ENCODE measurements around the gene TTC9B. TPM values are rescaled to one million over a fixed set of nuclear protein-coding genes. Genes with fewer than 3 reads are reported as not detected.

The TTC9B gene
- total RNA-seq, 1 experiment from 2014 or later = not detected

GRCh38 chr19:40243181-40243580, 25.0 kb upstream of the TTC9B start (continued):
- TF ChIP-seq AR (CRISPR knock-in tag; IDR thresholded peaks at IDR 0.05) (no peak), ZMAT4 (CRISPR knock-in tag; IDR thresholded peaks at IDR 0.05) (no peak), CREM (CRISPR knock-in tag; IDR thresholded peaks at IDR 0.05) (no peak), ZNF423 (CRISPR knock-in tag; IDR thresholded peaks at IDR 0.05) (no peak), ZBTB43 (CRISPR knock-in tag; IDR thresholded peaks at IDR 0.05) (no peak)

- Mint-ChIP-seq H3K9me3 (no peaks in the 10 kb centered on the region), H3K36me3 (peaks cover 21% of the 10 kb centered on the region; the same call in 1 of the 2 replicates), H3K27me3 (ENCODE audit: low read depth) (no peaks in the 10 kb centered on the region), H3K4me1 (peaks cover 3% of the 10 kb centered on the region; the same call in 1 of the 2 replicates), H3K27ac (no peak overlapping the region), H3K4me3 (no peak overlapping the region)
- TF ChIP-seq ZSCAN18 (CRISPR knock-in tag; IDR thresholded peaks at IDR 0.05) (no peak), AR (CRISPR knock-in tag; IDR thresholded peaks at IDR 0.05) (no peak), ZBTB43 (CRISPR knock-in tag; IDR thresholded peaks at IDR 0.05) (no peak)
- CTCF ChIA-PET = no interaction called here
- DNase-seq (ENCODE audit: low spot score) (no peak), ATAC-seq (no peak)
- POLR2A ChIA-PET = no interaction called here
Observed at GRCh38 chr19:40242480-40242879, 24.3 kb upstream of the TTC9B start.

GRCh38 chr19:40241809-40242384, 23.7 kb upstream of the TTC9B start:
- no peak overlapping the region for H3K4me3 Mint-ChIP-seq
- H3K4me1 Mint-ChIP-seq = peaks cover 3% of the 10 kb centered on the region; the same call in 1 of the 2 replicates
- no peak for ATAC-seq
- ChIA-PET POLR2A (no interaction called here), CTCF (interaction anchor here (0.7 kb wide), 1 partner anchor 24 kb away, joined by 3 read pairs; the partner anchor contains the start of gene TTC9B)
- DNase-seq (ENCODE audit: low spot score) = no peak
- no peaks in the 10 kb centered on the region for H3K27me3 Mint-ChIP-seq (ENCODE audit: low read depth)
- no peak overlapping the region for H3K27ac Mint-ChIP-seq
- no peaks in the 10 kb centered on the region for H3K9me3 Mint-ChIP-seq
- H3K36me3 Mint-ChIP-seq = peaks cover 22% of the 10 kb centered on the region; the same call in 1 of the 2 replicates
- TF ChIP-seq ZNF263 (CRISPR knock-in tag; IDR thresholded peaks at IDR 0.05; ENCODE audit: low read depth) (no peak), ZNF512 (CRISPR knock-in tag; IDR thresholded peaks at IDR 0.05; ENCODE audit: borderline replicate concordance) (no peak), CTCF (IDR thresholded peaks at IDR 0.05) (no peak), ARID4B (CRISPR knock-in tag; IDR thresholded peaks at IDR 0.05; ENCODE audit: borderline replicate concordance) (no peak), GTF2I (CRISPR knock-in tag; conservative IDR thresholded peaks at IDR 0.05) (no peak)
